ENCODE data around the gene LRRC47.

DNA sequence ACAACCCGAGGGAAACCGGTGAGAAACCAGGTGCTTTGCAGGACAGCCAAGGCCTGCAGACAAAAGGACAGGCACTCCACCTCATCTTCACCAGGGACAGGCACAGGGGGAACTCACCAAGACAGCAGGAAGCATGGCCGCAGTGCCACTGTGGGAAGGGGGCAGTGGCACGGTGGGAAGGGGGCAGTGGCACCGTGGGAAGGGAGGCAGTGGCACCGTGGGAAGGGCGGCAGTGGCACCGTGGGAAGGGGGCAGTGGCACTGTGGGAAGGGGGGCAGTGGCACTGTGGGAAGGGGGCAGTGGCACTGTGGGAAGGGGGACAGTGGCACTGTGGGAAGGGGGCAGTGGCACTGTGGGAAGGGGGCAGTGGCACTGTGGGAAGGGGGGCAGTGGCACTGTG lies 28.4 kb upstream of the LRRC47 start:
- TF ChIP-seq, protein P1, sequence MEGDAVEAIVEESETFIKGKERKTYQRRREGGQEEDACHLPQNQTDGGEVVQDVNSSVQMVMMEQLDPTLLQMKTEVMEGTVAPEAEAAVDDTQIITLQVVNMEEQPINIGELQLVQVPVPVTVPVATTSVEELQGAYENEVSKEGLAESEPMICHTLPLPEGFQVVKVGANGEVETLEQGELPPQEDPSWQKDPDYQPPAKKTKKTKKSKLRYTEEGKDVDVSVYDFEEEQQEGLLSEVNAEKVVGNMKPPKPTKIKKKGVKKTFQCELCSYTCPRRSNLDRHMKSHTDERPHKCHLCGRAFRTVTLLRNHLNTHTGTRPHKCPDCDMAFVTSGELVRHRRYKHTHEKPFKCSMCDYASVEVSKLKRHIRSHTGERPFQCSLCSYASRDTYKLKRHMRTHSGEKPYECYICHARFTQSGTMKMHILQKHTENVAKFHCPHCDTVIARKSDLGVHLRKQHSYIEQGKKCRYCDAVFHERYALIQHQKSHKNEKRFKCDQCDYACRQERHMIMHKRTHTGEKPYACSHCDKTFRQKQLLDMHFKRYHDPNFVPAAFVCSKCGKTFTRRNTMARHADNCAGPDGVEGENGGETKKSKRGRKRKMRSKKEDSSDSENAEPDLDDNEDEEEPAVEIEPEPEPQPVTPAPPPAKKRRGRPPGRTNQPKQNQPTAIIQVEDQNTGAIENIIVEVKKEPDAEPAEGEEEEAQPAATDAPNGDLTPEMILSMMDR (IDR thresholded peaks at IDR 0.05; ENCODE audit: low read length) = no peak
- no peak for TF ChIP-seq EZH2 (optimal IDR thresholded peaks at IDR 0.05; ENCODE audit: low read depth, low read length)
- TF ChIP-seq EZH2phosphoT487 (IDR thresholded peaks at IDR 0.05; ENCODE audit: low read length) = no peak
